ENCODE data around the gene MAMLD1. TPM values are rescaled to one million over a fixed set of nuclear protein-coding genes. Genes with fewer than 3 reads are reported as not detected.

Gene MAMLD1
- total RNA-seq, 1 donor from 2014 or later = 4.4 TPM

DNA sequence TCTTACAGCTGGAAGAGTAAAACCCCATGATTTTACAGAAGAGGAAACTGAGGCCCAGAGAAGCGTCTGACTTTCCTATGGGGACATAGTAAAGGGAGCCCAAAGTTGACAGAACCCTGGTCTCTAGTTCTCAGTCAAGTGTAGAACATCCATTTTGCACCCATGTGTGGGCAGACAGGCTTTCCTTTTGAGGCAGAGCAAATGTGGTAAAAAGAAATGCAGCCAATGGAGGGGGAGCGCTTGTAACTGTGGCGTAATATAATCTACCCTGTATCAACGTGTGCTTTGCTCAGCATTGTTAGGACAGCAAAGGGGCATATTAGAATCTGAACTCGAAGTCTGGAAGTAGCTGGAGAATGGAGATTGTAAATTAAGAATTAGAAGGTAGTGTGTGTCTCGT is 8.8 kb downstream of the MAMLD1 start:
- no peak overlapping the region for H3K27ac Mint-ChIP-seq
- H3K4me1 Mint-ChIP-seq (ENCODE audit: low read depth) = peaks cover 5% of the 10 kb centered on the region
- H3K36me3 Mint-ChIP-seq (ENCODE audit: insufficient read depth) = peaks cover 2% of the 10 kb centered on the region
- TF ChIP-seq, protein P1, sequence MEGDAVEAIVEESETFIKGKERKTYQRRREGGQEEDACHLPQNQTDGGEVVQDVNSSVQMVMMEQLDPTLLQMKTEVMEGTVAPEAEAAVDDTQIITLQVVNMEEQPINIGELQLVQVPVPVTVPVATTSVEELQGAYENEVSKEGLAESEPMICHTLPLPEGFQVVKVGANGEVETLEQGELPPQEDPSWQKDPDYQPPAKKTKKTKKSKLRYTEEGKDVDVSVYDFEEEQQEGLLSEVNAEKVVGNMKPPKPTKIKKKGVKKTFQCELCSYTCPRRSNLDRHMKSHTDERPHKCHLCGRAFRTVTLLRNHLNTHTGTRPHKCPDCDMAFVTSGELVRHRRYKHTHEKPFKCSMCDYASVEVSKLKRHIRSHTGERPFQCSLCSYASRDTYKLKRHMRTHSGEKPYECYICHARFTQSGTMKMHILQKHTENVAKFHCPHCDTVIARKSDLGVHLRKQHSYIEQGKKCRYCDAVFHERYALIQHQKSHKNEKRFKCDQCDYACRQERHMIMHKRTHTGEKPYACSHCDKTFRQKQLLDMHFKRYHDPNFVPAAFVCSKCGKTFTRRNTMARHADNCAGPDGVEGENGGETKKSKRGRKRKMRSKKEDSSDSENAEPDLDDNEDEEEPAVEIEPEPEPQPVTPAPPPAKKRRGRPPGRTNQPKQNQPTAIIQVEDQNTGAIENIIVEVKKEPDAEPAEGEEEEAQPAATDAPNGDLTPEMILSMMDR (IDR thresholded peaks at IDR 0.05; ENCODE audit: unreplicated experiment) = no peak
- DNase-seq (ENCODE audit: low spot score, unreplicated experiment) = no peak
- no peaks in the 10 kb centered on the region for H3K27me3 Mint-ChIP-seq
- peaks cover 5% of the 10 kb centered on the region for H3K9me3 Mint-ChIP-seq (ENCODE audit: low read depth)
- H3K4me3 Mint-ChIP-seq (ENCODE audit: low read depth) = no peak overlapping the region

DNA sequence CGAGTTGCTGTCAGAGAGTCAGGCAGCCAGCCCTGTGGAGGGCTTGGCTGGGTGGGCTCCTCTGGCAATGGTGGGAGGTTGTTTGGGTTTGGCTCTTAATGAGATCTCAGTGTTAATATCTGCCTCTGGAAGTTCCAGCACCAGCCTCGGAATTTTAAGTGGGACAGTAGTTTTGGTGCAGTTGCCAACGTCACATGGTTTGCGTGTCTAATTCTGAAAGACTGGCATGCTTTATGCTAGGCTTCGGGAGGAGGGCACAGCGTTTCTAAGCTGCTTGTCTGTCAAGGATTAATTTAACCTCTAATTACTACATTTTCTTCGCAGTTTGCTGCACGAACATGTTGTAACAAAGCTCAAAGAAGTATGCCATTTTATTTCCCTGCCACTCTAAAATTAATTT is 9.2 kb downstream of the MAMLD1 start:
- H3K27ac Mint-ChIP-seq = no peak overlapping the region
- H3K9me3 Mint-ChIP-seq (ENCODE audit: low read depth) = peaks cover 5% of the 10 kb centered on the region
- H3K4me3 Mint-ChIP-seq (ENCODE audit: low read depth) = no peak overlapping the region
- H3K27me3 Mint-ChIP-seq = no peaks in the 10 kb centered on the region
- TF ChIP-seq, protein P1 (IDR thresholded peaks at IDR 0.05; ENCODE audit: unreplicated experiment) = no peak
- peaks cover 2% of the 10 kb centered on the region for H3K36me3 Mint-ChIP-seq (ENCODE audit: insufficient read depth)
- H3K4me1 Mint-ChIP-seq (ENCODE audit: low read depth) = peaks cover 3% of the 10 kb centered on the region
- DNase-seq (ENCODE audit: low spot score, unreplicated experiment) = no peak

DNA sequence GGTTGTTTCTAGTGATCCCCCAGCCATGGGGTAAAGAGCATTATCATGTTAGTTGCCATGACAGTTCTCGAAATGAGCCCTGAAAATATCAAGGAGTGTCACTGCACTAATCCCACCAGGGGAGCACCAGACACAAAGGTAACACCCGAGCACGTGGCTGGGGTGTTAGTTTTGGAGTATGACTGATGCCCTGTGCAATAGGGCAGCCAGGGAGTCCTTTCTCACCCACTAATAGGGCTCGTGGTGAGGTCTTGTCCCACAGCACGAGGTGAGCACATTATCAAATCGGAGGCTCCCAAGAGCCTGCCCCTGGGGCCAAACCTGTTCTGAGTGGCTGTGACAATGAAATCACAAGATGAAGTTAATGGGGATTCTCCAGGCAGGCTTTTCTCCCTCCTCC is 9.6 kb downstream of the MAMLD1 start:
- no peak overlapping the region for H3K4me3 Mint-ChIP-seq (ENCODE audit: low read depth)
- no peaks in the 10 kb centered on the region for H3K27me3 Mint-ChIP-seq
- no peak for DNase-seq (ENCODE audit: low spot score, unreplicated experiment)
- peaks cover 2% of the 10 kb centered on the region for H3K36me3 Mint-ChIP-seq (ENCODE audit: insufficient read depth)
- H3K27ac Mint-ChIP-seq = no peak overlapping the region
- peaks cover 3% of the 10 kb centered on the region for H3K4me1 Mint-ChIP-seq (ENCODE audit: low read depth)
- TF ChIP-seq, protein P1 (IDR thresholded peaks at IDR 0.05; ENCODE audit: unreplicated experiment) = no peak
- H3K9me3 Mint-ChIP-seq (ENCODE audit: low read depth) = peaks cover 5% of the 10 kb centered on the region

DNA sequence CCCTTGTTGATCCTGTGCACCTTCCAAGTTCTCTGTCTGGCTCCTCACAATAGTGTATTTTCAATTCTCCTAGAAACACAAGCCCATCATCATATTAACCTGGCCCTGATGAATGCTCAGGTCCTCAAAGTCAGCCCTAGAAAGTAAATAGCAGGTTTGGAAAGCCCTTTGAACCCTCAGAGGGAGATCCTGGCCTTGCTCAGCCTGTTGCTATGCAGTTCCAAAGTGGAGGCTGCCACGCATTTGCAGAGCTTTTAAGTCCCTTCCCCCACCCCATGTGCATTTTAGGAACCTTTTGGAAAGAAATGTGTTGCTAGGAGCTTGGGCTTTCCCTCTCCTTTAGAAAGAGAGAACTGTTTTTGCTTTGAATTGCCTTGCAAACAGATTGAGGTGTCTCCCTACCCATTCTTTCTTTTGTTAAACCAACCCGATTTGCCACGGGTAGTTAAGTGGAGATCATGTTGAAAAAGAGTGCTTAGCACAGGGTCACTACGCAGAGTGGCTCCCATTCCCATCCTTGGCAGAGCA is 12.2 kb downstream of the MAMLD1 start:
- no peaks in the 10 kb centered on the region for H3K4me1 Mint-ChIP-seq (ENCODE audit: low read depth)
- H3K9me3 Mint-ChIP-seq (ENCODE audit: low read depth) = peaks cover 8% of the 10 kb centered on the region
- no peaks in the 10 kb centered on the region for H3K27me3 Mint-ChIP-seq
- H3K27ac Mint-ChIP-seq = no peak overlapping the region
- H3K4me3 Mint-ChIP-seq (ENCODE audit: low read depth) = no peak overlapping the region
- DNase-seq (ENCODE audit: low spot score, unreplicated experiment) = no peak
- TF ChIP-seq, protein P1 (IDR thresholded peaks at IDR 0.05; ENCODE audit: unreplicated experiment) = no peak
- H3K36me3 Mint-ChIP-seq (ENCODE audit: insufficient read depth) = peaks cover 2% of the 10 kb centered on the region

DNA sequence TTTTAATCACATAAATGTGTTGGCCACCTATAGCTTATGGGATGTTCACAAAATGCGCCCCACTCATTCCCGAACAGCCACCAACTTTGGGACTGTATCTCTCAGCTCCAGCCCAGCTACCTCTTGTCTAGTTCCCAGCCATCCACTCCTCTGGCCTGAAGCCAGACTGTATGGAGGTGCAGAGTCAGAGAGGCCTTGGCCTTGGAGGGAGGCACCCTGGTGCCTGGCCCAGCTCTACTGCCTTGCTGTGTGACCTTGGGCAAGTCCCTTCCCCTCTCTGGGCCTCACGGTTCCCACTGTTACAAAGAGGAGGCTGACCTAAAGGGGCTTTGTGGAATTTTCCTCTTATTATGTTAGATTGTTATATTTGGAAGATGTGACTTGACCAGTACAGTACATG is 13.9 kb downstream of the MAMLD1 start:
- TF ChIP-seq, protein P1 (IDR thresholded peaks at IDR 0.05; ENCODE audit: unreplicated experiment) = no peak
- no peaks in the 10 kb centered on the region for H3K4me1 Mint-ChIP-seq (ENCODE audit: low read depth)
- no peak overlapping the region for H3K4me3 Mint-ChIP-seq (ENCODE audit: low read depth)
- no peak for DNase-seq (ENCODE audit: low spot score, unreplicated experiment)
- H3K27ac Mint-ChIP-seq = no peak overlapping the region
- H3K9me3 Mint-ChIP-seq (ENCODE audit: low read depth) = peaks cover 10% of the 10 kb centered on the region
- H3K36me3 Mint-ChIP-seq (ENCODE audit: insufficient read depth) = peaks cover under 1% of the 10 kb centered on the region
- H3K27me3 Mint-ChIP-seq = no peaks in the 10 kb centered on the region

Measured in progenitor cell of endocrine pancreas (in vitro differentiated cells).